ENCODE measurements around the gene H6PD.

H6PD gene

DNA sequence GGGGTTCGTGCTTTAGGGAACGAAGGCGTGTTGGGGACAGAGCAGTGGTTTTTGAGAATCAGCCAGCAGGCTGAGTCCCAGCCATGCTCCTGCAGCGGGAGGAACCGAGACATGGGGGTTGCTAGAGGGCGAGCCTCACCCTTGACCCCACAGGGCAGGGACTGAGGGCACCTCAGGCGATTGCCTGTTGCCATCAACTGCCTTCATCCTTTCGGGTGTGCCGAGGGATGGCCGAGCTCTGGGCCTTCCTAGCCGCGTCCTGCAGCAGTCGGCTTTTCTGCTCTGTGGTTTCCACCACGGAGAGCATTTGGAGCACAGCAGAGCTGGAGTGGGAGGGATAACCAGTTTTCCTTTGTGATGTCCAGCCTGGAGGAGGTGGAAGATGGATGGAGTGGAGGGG, 71.4 kb downstream of the H6PD start:
- DNase-seq (ENCODE audit: insufficient read length, low spot score) (no peak), FAIRE-seq (no peak)
- TF ChIP-seq POLR2A (IDR thresholded peaks at IDR 0.05; ENCODE audit: low read depth, low read length): no peak

DNA sequence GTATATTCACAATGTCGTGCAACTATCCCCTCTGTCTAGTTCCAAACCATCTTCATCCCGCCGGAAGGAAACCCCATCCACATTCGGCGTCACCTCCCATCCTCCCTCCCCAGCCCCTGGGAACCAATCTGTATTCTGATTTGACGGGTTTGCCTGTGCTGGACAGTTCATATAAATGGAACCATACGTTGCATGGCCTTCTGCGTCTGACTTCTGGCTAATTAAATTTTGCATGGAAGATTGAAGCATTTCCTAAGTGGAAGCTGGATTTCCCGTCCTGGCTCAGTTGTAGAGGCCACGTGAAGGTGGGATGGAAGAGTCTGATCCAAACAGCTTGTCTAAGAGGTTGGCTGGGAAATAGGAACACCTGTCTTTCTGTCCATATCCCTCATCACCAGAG, 72.7 kb downstream of the H6PD start:
- no peak for DNase-seq (ENCODE audit: insufficient read length, low spot score)
- no peak for FAIRE-seq
- TF ChIP-seq POLR2A (IDR thresholded peaks at IDR 0.05; ENCODE audit: low read depth, low read length): no peak

DNA sequence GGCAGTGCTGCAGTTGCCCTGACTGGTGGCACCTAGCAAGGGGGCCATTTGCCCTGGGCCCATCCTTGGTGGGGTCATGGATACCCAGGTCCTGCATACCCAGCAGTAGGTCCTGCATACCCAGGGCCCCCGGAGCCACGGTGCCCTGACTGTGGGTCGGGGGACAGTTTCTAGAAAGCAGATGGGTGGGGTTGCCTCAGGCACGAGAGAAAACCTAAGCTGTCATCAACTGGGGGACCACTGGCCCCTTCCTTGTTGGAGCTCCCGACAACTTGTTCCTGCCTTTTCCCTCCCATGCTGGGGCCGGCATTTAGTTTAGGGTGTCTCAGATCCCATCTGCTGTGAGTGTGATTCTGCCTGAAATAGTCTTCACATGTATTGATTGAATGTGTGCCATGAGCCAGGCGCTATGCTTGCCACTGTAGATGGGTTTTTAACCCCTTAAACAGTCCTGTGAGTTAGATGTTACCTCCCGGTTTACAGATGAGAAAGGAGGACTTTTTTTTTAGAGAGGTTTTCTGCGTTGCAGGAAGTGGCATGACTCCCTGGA, 73.7 kb downstream of the H6PD start:
- no peak for TF ChIP-seq POLR2A (IDR thresholded peaks at IDR 0.05; ENCODE audit: low read depth, low read length)
- no peak for FAIRE-seq
- DNase-seq (ENCODE audit: insufficient read length, low spot score): no peak

DNA sequence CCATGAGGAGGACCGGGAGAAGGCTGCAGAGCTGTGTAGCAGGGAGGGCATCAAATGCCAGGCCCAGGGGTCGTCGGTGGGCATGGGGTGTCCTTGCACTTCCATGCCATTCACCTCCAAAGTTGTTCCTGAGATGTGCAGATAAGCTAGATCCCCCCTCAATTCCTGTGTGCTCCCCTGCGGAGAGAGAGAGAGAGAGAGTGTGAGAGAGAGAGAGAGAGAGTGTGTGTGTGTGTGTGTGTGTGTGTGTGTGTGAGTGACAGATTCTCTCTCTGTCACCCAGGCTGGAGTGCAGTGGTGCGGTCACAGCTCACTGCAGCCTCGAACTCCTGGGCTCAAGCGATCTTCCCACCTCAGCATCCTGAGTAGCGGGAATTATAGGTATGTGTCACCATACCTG, 74.5 kb downstream of the H6PD start:
- FAIRE-seq (no peak), DNase-seq (ENCODE audit: insufficient read length, low spot score) (no peak)
- TF ChIP-seq POLR2A (IDR thresholded peaks at IDR 0.05; ENCODE audit: low read depth, low read length): no peak

DNA sequence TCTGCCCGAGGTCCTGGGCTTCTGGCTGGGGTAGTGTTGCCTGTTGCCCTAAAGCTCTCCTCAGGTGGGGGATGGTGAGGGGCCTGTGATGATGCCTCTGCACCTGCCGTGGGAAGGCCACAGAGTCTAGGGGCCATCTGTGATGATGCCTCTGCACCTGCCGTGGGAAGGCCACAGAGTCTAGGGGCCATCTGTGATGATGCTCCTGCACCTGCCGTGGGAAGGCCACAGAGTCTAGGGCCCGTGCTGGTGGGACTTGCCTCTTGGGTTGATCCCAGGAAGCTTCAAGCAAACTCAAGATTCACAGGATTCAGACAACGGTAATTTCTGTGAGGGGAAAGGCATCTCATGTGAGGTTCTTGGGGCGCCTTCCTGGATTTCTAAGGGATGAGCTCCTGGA, 75.4 kb downstream of the H6PD start:
- DNase-seq (ENCODE audit: insufficient read length, low spot score): no peak
- no peak for TF ChIP-seq POLR2A (IDR thresholded peaks at IDR 0.05; ENCODE audit: low read depth, low read length)
- FAIRE-seq: no peak

DNA sequence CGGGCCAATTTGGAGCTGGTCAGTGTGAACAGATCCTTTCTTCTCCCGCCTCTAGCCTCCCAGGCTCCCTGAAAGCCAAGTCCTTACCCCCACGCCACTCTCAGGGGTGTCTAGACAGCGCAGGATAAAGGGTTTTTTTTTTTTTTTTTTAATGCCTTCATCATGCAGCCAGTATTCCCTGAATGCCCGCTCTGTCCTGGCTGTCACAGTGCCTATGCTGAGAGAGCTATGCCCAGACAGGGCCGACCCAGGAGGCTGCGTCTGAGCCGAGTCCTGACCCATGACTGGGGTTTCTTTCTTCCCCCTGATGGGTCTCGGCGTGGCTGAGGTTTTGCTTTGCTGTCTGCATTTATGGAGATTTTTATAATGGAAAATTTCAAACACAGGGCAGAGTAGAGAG, 76.5 kb downstream of the H6PD start:
- no peak for FAIRE-seq

DNA sequence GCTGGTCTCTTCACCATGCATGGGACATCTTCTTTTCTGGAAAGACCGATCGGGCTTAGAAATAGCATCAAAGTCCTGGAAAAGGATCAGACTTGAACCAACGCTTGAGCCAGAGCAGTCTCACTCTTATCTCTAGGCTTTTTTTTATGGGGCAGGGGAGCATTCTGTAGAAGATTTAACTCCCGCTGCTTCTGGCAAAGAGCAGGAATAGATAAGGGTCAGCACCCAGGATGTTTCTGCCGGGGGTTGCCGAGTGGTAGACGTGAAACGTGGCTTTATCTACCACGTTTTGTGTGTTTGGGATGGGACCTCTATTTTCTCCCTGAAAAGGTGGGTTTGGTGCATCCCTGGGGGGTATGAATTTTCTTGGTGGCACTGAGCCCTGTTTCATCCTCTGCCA, 76.9 kb downstream of the H6PD start:
- TF ChIP-seq POLR2A (IDR thresholded peaks at IDR 0.05; ENCODE audit: low read depth, low read length): no peak
- FAIRE-seq (no peak), DNase-seq (ENCODE audit: insufficient read length, low spot score) (no peak)

More for the DNA sequence above, 76.5 kb downstream of the H6PD start:
- no peak for TF ChIP-seq POLR2A (IDR thresholded peaks at IDR 0.05; ENCODE audit: low read depth, low read length)
- DNase-seq (ENCODE audit: insufficient read length, low spot score): no peak

DNA sequence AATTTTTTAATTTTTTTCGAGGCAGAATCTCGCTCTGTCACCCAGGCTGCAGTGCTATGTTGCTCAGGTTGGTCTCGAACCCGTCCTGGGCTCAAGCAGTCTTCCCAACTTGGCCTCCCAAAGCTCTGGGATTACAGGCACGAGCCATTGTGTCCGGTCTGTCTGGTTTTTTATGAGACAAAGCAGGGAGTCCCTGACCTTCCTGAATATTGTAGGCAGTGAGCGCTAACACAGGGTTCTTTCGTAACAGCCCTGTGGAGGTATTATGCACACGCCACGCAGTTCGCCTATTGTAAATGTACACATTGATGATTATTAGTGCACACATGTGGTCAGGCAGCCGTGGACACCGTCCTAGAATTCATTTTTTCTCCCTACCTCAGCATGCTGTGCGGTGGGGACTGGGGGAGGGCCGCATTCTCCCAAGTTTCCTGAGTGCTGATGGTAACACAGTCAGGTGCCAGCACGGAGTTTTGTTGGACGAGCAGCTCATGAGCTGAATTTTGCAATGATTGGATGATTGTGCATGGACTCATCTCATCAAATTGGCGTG, 77.7 kb downstream of the H6PD start:
- FAIRE-seq: no peak
- no peak for TF ChIP-seq POLR2A (IDR thresholded peaks at IDR 0.05; ENCODE audit: low read depth, low read length)
- DNase-seq (ENCODE audit: insufficient read length, low spot score): no peak

DNA sequence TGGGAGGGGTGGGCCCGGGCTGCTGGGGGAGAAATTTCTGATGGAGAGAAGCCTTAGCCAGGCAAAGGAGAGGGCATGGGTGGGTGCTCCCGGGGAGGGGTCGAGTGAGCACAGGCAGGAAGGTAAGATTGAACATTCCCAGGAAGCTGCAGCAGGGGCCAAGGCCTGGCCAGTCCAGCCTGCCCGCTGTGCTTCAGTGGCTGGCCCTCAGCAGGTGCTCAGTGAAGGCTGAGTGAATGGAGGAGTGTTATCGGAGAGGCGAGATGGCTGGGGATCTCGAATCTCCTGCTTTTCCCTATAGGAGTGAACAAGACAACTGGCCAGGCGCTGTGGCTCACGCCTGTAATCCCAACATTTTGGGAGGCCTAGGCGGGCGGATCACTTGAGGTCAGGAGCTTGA, 79.0 kb downstream of the H6PD start:
- TF ChIP-seq POLR2A (IDR thresholded peaks at IDR 0.05; ENCODE audit: low read depth, low read length): no peak
- DNase-seq (ENCODE audit: insufficient read length, low spot score) (no peak), FAIRE-seq (no peak)

DNA sequence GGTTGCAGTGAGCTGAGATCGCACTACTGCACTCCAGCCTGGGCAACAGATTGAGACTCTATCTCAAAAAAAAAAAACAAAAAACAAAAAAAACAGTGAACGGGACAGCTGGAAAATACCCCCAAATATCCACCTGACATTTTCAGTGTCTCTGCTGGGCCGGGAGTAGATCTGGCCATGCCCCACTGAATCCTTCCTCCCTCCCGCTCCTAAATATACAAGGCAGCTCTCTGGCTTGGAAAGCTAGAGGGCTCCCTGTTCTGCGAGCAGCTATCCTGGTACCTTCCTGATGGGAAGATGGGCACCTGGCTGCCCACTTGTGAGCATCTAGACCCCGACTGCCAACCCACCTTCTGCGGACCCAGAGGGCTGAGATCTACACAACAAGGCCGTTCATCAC, 79.5 kb downstream of the H6PD start:
- no peak for DNase-seq (ENCODE audit: insufficient read length, low spot score)
- no peak for TF ChIP-seq POLR2A (IDR thresholded peaks at IDR 0.05; ENCODE audit: low read depth, low read length)
- FAIRE-seq: no peak

DNA sequence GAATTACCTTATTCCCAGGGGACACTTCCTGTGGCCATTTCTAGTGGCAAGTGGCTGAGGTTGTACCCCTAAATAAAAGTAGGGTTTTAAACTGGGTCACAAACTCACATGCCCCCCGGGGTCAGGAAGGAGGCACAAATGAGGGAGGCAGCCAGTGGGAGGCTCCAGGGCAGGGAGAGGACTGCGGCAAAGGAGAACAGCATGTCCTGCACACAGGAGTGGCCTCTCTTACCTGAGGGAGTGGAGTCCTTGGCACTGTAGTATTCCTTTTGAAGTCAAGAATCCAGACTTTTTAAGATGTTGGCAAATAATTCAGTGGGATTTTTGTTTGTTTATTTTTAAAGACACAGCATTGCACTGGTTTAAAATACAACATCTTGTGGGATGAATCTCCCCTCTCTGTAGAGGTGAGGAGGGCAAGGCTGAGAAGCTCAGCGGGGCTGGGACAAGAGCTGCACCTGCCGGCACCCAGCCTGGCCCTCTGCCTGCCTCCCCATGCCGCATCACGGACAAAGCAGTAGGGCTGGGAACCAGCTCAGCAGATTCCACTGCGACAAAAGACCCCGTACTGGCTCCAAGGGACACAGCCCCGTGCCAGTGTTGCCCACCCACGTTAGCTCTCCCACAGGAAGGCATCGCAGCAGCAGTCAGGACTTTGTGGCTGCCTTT, 80.3 kb downstream of the H6PD start:
- no peak for TF ChIP-seq POLR2A (IDR thresholded peaks at IDR 0.05; ENCODE audit: low read depth, low read length)
- DNase-seq (ENCODE audit: insufficient read length, low spot score) (no peak), FAIRE-seq (no peak)

DNA sequence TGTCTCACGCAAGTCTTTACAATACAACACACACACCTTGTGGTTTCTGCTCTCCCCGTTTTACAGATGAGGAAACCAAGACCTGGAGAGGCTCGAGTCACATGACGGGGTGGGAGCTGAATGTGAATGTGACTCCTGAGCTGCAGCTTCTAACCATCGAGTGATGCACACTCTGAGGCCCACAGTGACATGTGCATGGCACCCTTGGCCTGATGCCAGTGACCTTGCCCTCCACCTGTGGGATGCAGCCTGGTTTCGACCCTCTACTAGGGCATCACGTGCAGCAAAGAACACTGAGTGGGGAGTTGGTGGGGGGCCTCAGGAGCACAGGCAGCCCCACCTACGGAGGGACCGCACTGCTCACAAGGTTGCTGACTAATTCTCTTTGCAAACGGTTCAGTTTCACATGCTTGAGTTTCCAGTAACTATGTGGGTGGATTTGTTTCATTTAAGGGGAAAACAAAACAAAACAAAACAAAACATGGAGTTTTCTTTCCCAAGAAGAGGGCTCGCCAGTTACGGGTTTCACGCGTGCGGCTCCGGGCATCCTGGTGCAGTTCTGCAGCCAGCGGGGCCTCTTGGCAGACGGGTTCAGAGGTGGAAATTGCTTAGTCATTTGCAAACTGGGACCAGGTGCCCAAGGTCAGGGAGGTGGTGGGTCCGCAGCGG, 81.0 kb downstream of the H6PD start:
- FAIRE-seq (no peak), DNase-seq (ENCODE audit: insufficient read length, low spot score) (no peak)
- TF ChIP-seq POLR2A (IDR thresholded peaks at IDR 0.05; ENCODE audit: low read depth, low read length): no peak

DNA sequence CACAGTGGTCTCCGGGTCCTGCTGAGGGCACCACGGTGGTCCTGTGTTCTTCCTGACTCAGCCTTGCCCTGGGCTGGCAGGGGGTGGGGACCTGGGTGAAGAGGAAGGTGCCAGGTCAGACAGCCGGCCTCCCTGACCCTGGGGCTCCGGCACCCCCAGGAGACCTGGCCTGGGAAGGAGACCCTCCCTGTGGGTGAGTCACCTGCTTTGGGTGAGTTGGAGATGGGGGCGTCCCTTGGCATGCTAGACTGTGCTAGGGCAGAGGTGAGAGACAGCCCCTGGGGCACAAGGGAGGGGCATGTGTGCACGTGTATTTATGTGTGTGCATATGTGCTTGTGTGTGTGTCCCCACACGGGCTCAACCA, 81.5 kb downstream of the H6PD start:
- no peak for FAIRE-seq
- TF ChIP-seq POLR2A (IDR thresholded peaks at IDR 0.05; ENCODE audit: low read depth, low read length): no peak
- no peak for DNase-seq (ENCODE audit: insufficient read length, low spot score)

DNA sequence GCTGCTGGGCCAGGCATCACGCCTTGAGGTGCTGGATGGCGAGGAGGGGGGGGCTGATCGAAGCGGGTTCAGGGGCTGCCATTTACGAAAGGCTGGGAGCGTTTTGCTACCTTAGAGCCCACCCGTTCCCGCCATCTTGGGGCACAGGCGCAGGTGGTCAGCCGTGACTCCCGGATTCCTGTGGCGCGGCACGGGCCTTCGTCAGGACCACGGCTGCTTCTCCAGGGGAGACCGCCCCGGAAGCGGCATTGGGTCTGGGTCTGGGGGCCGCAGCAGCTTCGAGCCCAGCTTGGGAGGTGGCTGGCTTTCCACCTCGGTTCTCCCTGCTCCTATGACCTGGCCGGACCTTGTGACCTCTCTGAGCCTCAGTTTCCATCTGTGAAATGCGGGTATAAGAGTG, 81.9 kb downstream of the H6PD start:
- no peak for TF ChIP-seq POLR2A (IDR thresholded peaks at IDR 0.05; ENCODE audit: low read depth, low read length)
- DNase-seq (ENCODE audit: insufficient read length, low spot score) (no peak), FAIRE-seq (no peak)

DNA sequence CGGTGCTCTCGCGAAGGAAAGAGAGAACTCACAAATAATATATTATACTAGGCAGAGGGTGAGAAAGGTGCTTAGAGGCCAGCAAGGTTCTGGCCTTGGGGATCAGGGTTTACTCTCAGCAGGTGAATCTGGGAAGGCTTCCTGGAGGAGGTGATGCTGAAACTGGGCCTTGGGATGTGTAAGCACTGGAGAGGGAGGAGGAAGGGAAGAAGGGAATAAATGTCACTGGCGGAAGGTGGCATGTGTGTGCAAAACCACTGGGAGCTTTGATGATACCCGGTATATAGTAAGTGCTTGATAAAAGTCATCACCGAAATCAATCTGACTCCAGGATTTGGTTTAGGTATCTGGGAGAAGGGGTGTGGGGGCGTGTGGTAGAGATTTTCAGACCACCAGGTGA, 82.5 kb downstream of the H6PD start:
- DNase-seq (ENCODE audit: insufficient read length, low spot score) (no peak), FAIRE-seq (no peak)
- no peak for TF ChIP-seq POLR2A (IDR thresholded peaks at IDR 0.05; ENCODE audit: low read depth, low read length)

Measured in H54 (cell line).